H9 (cell line): ENCODE data around the gene ANK3. TPM values are rescaled to one million over a fixed set of nuclear protein-coding genes. Genes with fewer than 3 reads are reported as not detected.
A peak's percentile ranks its signal among the peaks of the same experiment; 100 is the strongest.

Source experiments
- DNase-seq: peaks from one replicate; pipeline ENCODE4 v3.0.0-alpha.2; 2017
- H2AFZ ChIP-seq: one replicate; pipeline ENCODE4 v1.6.1; 2013; ENCODE audit warnings: mild to moderate bottlenecking, low read length, control low read depth, moderate library complexity
- H2AK5ac ChIP-seq: 2 replicates; pipeline ENCODE4 v1.6.1; 2013; ENCODE audit warnings: low read length, control low read depth, mixed read lengths; ENCODE audit not compliant: insufficient read length
- H2BK120ac ChIP-seq: one replicate; pipeline ENCODE4 v1.6.1; 2013; ENCODE audit warnings: low read depth, mild to moderate bottlenecking, low read length, control low read depth, inconsistent platforms; ENCODE audit not compliant: poor library complexity, severe bottlenecking
- H2BK12ac ChIP-seq: 2 replicates; pipeline ENCODE4 v1.6.1; 2013; ENCODE audit warnings: low read length, control low read depth, mixed read lengths, low read depth; ENCODE audit not compliant: insufficient read length
- H2BK15ac ChIP-seq: 2 replicates; pipeline ENCODE4 v1.6.1; 2013; ENCODE audit warnings: low read depth, low read length, control low read depth
- H2BK20ac ChIP-seq: one replicate; pipeline ENCODE4 v1.6.1; 2013; ENCODE audit warnings: low read depth, mild to moderate bottlenecking, low read length, control low read depth, inconsistent platforms; ENCODE audit not compliant: poor library complexity, severe bottlenecking
- H2BK5ac ChIP-seq: 2 replicates; pipeline ENCODE4 v1.6.1; 2013; ENCODE audit warnings: low read length, control low read depth, mixed read lengths; ENCODE audit not compliant: insufficient read length
- H3K14ac ChIP-seq: 2 replicates; pipeline ENCODE4 v1.6.1; 2013; ENCODE audit warnings: low read length, control low read depth; ENCODE audit not compliant: insufficient read depth
- H3K18ac ChIP-seq: 2 replicates; pipeline ENCODE4 v1.6.1; 2013; ENCODE audit warnings: low read depth, mild to moderate bottlenecking, mixed read lengths, low read length, control low read depth; ENCODE audit not compliant: insufficient read length
- H3K23ac ChIP-seq: 2 replicates; pipeline ENCODE4 v1.6.1; 2013; ENCODE audit warnings: low read length, control low read depth, mixed read lengths, low read depth; ENCODE audit not compliant: insufficient read length
- H3K23me2 ChIP-seq: 2 replicates; pipeline ENCODE4 v1.6.1; 2013; ENCODE audit warnings: low read depth, mild to moderate bottlenecking, mixed read lengths, low read length, control low read depth; ENCODE audit not compliant: insufficient read length, poor library complexity, severe bottlenecking
- H3K27ac ChIP-seq: 2 replicates; pipeline ENCODE4 v1.5.1; 2013; ENCODE audit warnings: low read length, control low read depth, mixed read lengths, low read depth; ENCODE audit not compliant: insufficient read length
- H3K27me3 ChIP-seq: 2 replicates; pipeline ENCODE4 v1.6.1; 2013; ENCODE audit warnings: low read length, control low read depth, inconsistent platforms; ENCODE audit not compliant: insufficient read depth
- H3K4ac ChIP-seq: 2 replicates; pipeline ENCODE4 v1.6.1; 2013; ENCODE audit warnings: low read depth, mild to moderate bottlenecking, control low read depth, inconsistent platforms, low read length, moderate library complexity
- H3K4me1 ChIP-seq: 2 replicates; pipeline ENCODE4 v1.6.1; 2013; ENCODE audit warnings: low read length, control low read depth, inconsistent platforms; ENCODE audit not compliant: insufficient read depth
- H3K4me2 ChIP-seq: 2 replicates; pipeline ENCODE4 v1.6.1; 2013; ENCODE audit warnings: low read length, control low read depth, mixed read lengths; ENCODE audit not compliant: insufficient read length, insufficient read depth
- H3K56ac ChIP-seq: 2 replicates; pipeline ENCODE4 v1.6.1; 2013; ENCODE audit warnings: low read depth, mild to moderate bottlenecking, mixed read lengths, low read length, control low read depth; ENCODE audit not compliant: insufficient read length
- H3K79me1 ChIP-seq: 2 replicates; pipeline ENCODE4 v1.6.1; 2013; ENCODE audit warnings: low read depth, mild to moderate bottlenecking, moderate library complexity, low read length, control low read depth, inconsistent platforms; ENCODE audit not compliant: insufficient read depth, poor library complexity, severe bottlenecking
- H3K79me2 ChIP-seq: 2 replicates; pipeline ENCODE4 v1.6.1; 2013; ENCODE audit warnings: low read length, control low read depth, inconsistent platforms; ENCODE audit not compliant: insufficient read depth
- H3K9ac ChIP-seq: 2 replicates; pipeline ENCODE4 v1.6.1; 2013; ENCODE audit warnings: low read length, control low read depth, mixed read lengths; ENCODE audit not compliant: insufficient read length; ENCODE audit errors: extremely low read depth
- H3K9me3 ChIP-seq: one replicate; pipeline ENCODE4 v1.6.1; 2013; ENCODE audit warnings: low read depth, low read length, inconsistent platforms; ENCODE audit not compliant: control insufficient read depth
- H3T11ph ChIP-seq: one replicate; pipeline ENCODE4 v1.6.1; 2013; ENCODE audit warnings: mild to moderate bottlenecking, low read length, control low read depth, inconsistent platforms
- H4K20me1 ChIP-seq: one replicate; pipeline ENCODE4 v1.6.1; 2013; ENCODE audit not compliant: control insufficient read depth, insufficient read length, insufficient read depth
- H4K5ac ChIP-seq: 2 replicates; pipeline ENCODE4 v1.6.1; 2013; ENCODE audit warnings: low read depth, mild to moderate bottlenecking, mixed read lengths, low read length, control low read depth; ENCODE audit not compliant: insufficient read length
- H4K8ac ChIP-seq: replicated peaks from 2 replicates; pipeline ENCODE4 v1.6.1; 2013; ENCODE audit warnings: low read length, control low read depth, mixed read lengths, low read depth; ENCODE audit not compliant: insufficient read length
- H4K91ac ChIP-seq: 2 replicates; pipeline ENCODE4 v1.6.1; 2013; ENCODE audit warnings: low read depth, mild to moderate bottlenecking, moderate library complexity, mixed read lengths, low read length, control low read depth; ENCODE audit not compliant: insufficient read length
- H3K27ac Mint-ChIP-seq, 3 experiments: 2 replicates in 2 of 3; 3 replicates in 1 of 3; pipeline ENCODE4 v1.8.0; 2020 to 2021; ENCODE audit warnings: mixed read lengths in 3 of 3, mild to moderate bottlenecking in 1 of 3, moderate library complexity in 1 of 3
- H3K27me3 Mint-ChIP-seq: 2 replicates; pipeline ENCODE4 v1.8.0; 2021; ENCODE audit warnings: low read depth, mild to moderate bottlenecking, moderate library complexity, mixed read lengths
- H3K36me3 Mint-ChIP-seq, 3 experiments: 2 replicates in 2 of 3; 3 replicates in 1 of 3; pipeline ENCODE4 v1.8.0; 2020 to 2021; ENCODE audit warnings: low read depth in 3 of 3, mixed read lengths in 3 of 3; ENCODE audit not compliant: insufficient read depth in 1 of 3
- H3K4me1 Mint-ChIP-seq, 2 experiments: 2 replicates each; pipeline ENCODE4 v1.8.0; 2020; ENCODE audit warnings: mixed read lengths in 2 of 2
- H3K4me3 Mint-ChIP-seq, 2 experiments: 2 replicates in 1 of 2; 3 replicates in 1 of 2; pipeline ENCODE4 v1.8.0; 2020 to 2021; ENCODE audit warnings: mild to moderate bottlenecking in 2 of 2, mixed read lengths in 2 of 2, moderate library complexity in 1 of 2
- H3K9me3 Mint-ChIP-seq, 2 experiments: 2 replicates in 1 of 2; 3 replicates in 1 of 2; pipeline ENCODE4 v1.8.0; 2020; ENCODE audit warnings: mild to moderate bottlenecking in 2 of 2, mixed read lengths in 2 of 2, moderate library complexity in 1 of 2
- CTCF ChIP-seq: fragments of 200-600 bp; sonication (generic); conservative IDR thresholded peaks from 3 replicates; pipeline ENCODE4 v1.8.0; 2021; ENCODE audit warnings: antibody characterized with exemption, mild to moderate bottlenecking
- WGBS: extraction: QIAGEN DNeasy Blood & Tissue Kit; methylation state at CpG from one replicate; pipeline ENCODE4 v1.1.7; 2013; ENCODE audit warnings: missing lambda C conversion rate, low lambda C conversion rate, mixed read lengths; ENCODE audit not compliant: insufficient read length; ENCODE audit errors: extremely low coverage; 5-methylcytosine and 5-hydroxymethylcytosine counted together
- total RNA-seq: library from RNA; stranded (reverse); gene quantifications from 2 replicates; pipeline ENCODE4 v1.2.1, GENCODE V29; 2021

ANK3 gene
- total RNA-seq, 1 experiment from 2014 or later, result 59.6 TPM

DNA sequence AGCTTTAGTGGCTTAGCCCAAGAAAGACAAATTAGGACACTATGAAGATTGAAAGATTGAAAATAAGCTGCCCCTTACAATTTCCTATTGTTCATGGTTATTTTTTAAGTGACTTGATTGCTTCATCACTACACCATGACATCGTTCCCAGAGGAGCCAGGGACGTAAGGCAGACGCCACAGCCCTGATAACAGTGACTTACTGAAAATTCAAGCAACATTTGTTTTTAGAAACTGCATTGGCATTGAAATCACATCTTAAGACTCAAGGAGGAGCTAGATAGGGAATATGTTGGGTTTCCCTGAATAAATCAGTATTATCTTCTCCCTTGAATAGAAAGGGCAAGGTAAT is 38.7 kb upstream of the ANK3 start:
- Histone ChIP-seq H2BK15ac (no peak overlapping the region), H3T11ph (no peak overlapping the region), H2AK5ac (no peak overlapping the region), H3K27me3 (no peaks in the 10 kb centered on the region), H2BK20ac (no peak overlapping the region), H4K20me1 (no peaks in the 10 kb centered on the region), H4K8ac (no peak overlapping the region), H3K9ac (no peak overlapping the region), H3K27ac (no peak overlapping the region), H3K23me2 (no peaks in the 10 kb centered on the region), H4K5ac (no peak overlapping the region), H2BK5ac (no peak overlapping the region), H3K9me3 (no peaks in the 10 kb centered on the region), H2AFZ (no peak overlapping the region), H3K4me2 (no peak overlapping the region), H2BK12ac (no peak overlapping the region), H3K56ac (no peak overlapping the region), H3K79me2 (no peaks in the 10 kb centered on the region), H4K91ac (no peak overlapping the region), H3K79me1 (no peaks in the 10 kb centered on the region), H3K14ac (no peak overlapping the region), H3K23ac (no peak overlapping the region), H3K4me1 (no peaks in the 10 kb centered on the region), H3K4ac (no peak overlapping the region), H3K18ac (no peak overlapping the region), H2BK120ac (no peak overlapping the region)
- Mint-ChIP-seq H3K4me1 (peaks cover 7 to 13% of the 10 kb centered on the region in 2 experiments), H3K27ac (peak overlapping the region in 1 of 3 experiments; percentile 76; a peak in 3 of 7 replicates), H3K9me3 (no peaks in the 10 kb centered on the region), H3K27me3 (no peaks in the 10 kb centered on the region), H3K4me3 (no peak overlapping the region), H3K36me3 (no peaks in the 10 kb centered on the region)
- DNase-seq, result no peak
- no CpG with 5 or more reads among the region's 3 CpGs for WGBS
- TF ChIP-seq CTCF, result no peak
